HG03439 (cell line): ENCODE measurements around the gene EXPH5.

Experiments
- ATAC-seq: cut with Tn5 transposase; IDR thresholded peaks from one replicate; pipeline ENCODE4 v1.9.1; 2021; ENCODE audit warnings: mild to moderate bottlenecking, moderate library complexity; ENCODE audit not compliant: unreplicated experiment

The EXPH5 gene

DNA sequence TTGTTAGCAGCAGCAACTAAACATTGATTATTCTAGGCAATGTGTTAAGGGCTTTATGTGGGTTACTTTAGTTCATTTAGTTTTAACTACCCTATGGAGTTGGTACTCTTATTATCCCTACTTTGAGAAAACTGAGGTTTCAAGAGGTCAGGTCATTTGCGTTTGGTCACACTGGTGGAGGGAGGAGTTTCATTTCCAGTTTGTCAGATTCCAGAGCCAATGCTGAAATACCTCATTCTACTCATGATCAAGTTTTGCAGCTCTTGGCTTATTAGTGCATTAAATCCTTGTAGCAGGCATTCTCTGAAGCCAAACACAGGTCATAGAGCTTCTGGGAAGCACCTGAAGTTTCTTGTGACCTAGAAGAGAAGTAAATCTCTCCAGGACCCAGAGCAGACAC is 71.2 kb downstream of the EXPH5 start:
- no peak for ATAC-seq

DNA sequence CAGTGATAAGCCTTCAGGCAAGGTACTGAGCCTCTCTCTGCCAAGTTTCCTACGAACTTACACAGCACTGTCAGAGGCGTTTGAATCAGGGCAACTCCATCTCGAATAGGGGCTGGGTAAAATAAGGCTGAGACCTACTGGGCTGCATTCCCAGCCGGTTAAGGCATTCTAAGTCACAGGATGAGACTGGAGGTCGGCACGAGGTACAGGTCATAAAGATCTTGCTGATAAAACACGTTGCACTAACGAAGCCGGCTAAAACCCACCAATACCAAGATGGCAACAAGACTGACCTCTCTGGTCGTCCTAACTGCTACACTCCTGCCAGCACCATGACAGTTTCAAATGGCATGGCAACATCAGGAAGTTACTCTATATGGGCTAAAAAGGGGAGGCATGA is 75.0 kb downstream of the EXPH5 start:
- ATAC-seq: no peak

DNA sequence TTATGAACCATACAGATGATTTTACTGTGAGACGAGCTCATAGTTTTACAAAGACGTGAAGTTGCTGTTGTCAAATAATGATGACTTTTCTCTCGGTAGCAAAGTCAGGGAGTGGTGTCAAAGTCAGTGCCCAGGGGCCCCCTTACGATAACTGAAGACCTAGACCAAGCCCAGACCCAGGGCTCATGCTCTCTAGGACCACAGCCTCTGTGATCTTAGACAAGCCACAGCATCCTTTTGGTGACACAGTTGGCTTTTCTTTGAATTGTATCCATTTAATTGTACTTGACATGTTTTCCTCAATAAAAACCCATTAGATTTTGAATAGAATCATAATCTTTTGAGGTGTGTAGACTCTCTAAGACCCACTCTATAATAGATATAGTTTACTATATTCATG is 77.4 kb downstream of the EXPH5 start:
- no peak for ATAC-seq

DNA sequence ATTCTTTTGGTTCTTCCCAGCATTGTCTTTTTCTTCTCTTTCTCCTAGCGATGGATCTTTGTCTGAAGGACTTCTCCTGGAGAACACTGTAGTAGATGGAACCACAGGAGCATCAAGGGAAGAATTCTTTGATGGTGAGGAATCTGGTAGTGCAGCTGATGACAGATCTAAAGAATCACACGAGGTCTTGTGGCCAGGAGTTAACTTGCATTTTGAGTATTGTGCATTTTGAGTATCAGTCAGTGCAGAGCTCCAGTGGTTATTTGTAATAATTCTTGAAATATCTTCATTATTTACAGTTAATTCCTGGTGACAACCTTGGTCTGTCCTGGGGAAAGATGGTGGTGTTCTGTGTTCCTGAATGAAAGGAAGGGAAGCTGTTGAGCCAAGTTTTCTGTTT is 80.9 kb downstream of the EXPH5 start:
- ATAC-seq: no peak

DNA sequence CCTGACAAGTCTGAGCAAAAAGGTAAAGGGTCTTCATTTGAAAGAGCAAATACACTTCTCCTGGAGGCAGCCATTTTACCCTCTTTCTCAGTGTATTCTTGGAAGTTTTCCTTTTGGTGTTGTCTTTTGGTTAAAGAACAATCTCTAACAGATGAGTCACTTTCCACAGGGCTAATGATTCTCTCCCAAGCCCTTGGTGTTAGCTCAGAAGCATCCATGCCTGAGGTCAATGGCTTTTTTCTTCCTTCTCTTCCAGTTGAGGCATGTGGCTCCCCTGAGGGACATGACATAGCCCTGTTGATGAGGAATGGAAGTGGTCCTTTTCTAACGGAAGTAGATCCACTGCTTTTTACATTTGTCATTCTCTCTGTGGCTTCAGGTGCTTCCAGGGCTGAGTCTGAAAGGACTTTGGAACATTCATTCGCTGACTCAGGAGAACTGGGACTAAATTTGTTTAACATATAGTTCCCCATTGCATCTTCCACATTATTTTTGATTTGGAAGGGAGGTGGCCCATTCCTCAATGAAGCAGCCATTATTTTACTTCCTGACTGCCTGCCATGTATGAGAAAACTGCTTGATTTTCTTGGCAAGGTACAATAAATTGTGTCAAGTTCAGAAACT is 81.6 kb downstream of the EXPH5 start:
- no peak for ATAC-seq

DNA sequence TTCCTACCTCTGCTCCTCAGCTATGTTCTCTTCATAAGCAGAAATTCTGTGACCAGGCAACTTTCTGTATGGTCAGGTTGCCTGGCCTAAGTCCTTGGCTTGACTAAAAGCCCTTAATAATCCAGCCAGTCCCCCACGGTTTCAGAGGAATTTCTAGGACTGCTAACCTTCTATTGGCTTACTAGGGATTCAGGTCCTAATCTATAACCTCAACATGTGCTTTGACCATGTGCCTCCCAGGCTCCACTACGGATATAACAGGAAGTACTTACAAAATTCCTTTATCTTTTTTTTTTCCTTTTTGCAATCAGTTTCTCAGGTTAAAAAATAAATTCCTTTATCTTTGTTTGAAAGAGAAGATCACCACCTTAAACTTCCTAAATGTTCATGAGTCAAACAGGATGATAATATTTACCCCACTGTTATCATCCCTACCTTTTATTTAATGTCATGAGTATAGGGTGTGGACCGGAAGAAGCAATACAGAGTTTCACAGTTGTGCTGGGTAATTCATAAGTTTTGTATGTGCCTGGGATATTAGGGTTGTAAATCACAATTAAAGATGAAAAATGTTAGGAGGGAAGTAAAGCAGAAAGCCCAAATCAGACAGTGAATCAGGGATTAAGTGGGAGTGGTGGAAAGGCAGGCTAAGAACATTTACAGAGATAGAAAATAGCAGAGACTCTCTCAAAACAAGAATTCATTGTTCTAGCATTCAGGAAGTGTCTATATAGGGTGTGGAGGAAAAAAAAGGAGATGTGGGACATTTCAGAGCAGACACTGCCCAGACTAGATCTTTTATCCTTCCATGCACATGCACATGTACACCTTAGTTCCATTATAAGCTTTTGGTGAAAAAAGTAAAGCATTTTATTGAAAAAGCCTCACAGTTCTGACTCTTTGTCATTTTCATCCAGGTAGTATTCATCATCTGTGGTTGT is 84.6 kb downstream of the EXPH5 start:
- ATAC-seq: no peak

DNA sequence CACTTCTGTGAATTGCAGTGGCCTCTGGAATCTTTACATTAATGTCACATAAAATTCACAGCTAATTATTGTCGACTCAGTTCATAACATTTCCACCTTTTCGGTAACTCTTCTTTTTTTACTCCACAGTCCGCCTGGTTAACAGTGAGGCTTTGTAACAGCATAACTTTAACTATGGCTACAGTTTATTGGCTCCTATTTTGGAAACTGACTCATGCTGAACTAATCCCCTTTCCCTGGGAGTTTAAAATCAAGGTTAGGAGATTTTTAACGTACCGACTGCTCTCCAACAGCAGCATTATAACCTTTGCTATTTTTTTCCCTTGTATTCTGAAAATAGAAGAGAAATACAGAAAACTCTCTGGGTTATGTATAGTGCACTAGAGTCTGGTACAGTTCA is 92.2 kb downstream of the EXPH5 start:
- no peak for ATAC-seq

DNA sequence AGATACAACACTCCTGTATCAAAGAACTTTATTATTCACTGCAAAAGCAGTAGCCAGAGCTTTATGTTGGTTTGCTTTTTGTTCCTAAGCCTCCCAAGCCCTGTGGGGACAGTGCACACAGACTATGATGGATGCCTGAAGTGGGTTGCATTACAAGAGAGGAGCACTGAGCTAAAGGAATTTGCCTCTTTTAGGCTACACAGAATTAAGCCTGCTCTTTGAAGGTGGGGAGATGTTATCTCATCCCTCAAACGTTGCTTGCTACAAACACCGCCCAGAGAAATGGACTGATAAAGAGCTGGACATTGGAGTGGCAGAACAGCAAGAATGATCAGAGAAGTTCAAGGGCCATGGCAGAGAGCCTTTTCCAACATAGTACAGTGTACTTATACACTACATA is 92.8 kb downstream of the EXPH5 start:
- no peak for ATAC-seq

DNA sequence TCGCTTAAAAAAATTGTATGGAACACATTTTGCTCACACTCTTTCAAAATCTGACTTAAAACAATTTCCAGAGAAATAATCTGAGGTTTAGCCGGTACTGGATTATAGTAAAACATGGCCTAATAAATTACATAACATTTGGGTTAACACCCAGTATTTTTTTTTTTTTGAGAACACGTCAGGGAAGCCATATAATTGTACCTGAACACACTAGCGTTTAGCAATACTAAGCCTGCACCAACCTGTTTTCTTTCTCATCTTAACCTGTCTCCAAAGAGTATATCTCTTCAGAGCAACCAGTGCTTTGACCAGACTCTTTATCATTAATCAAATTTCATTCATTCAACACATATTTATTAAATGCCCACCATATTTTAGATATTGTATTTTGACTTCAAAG is 93.4 kb downstream of the EXPH5 start:
- no peak for ATAC-seq

DNA sequence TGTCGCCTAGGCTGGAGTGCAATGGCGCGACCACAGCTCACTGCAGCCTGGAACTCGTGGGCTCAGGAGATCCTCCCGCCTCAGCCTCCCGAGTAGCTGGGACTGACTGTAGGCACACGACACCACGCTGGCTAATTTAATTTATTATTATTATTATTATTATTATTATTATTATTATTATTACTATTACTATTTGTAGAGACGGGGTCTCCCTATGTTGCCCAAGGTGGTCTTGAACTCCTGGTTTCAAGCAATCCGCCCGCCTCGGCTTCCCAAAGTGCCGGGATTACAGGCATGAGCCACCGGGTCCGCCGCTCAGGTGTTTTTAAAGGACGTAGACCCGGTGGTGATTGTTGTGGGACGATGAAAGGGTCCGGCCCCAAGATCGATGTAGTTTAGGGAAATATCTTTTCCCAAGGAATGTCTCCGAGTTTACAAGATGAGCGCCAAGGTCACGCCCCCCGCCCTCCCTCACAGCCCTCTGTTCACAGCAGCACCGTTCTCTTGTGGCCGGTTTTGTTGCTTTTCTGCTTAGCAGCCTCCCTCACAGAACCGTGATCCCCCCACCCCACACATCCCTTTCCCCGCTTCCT is 94.7 kb downstream of the EXPH5 start:
- no peak for ATAC-seq

DNA sequence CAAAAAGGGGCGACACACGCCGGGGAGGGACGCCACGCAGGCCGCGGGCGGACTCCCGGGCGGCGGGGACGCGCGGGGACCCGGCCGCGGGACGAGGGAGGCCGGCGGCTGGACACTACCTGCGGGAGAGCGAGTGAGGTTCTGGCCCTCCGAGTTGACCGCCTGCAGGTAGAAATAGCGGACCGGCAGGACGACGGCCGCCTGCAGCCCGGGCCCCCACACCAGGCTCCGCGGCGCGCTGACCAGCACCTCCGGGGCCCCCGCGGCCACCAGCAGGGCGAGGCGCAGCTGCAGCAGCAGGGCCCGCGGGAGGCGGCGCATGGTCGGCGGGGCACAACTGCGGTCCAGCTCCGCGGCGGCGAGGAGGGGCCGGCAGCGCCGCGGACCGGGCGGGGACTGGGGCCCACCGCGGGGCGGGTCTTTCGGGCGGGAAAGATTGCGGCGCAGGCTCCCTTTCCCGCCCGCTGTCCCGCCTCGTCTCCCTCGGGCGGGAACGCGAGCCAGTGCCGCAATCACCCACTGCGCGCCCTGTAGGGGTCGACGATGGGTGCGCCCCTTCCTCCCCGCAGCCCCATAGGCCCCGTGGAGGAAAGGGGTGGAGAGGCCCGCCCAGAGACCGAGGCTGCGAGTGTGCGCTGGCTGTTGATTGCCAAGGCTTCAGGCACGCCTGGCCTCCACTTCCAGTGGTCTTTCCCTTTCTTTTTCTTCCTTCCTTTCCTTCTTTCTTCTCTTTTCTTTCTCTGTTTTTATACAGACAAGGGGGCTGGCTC is 95.3 kb downstream of the EXPH5 start, which contains the start of gene POGLUT3:
Gene POGLUT3 (minus strand): TSS at position 339 of the 770 bp plus-strand sequence. CDS start 18 bp downstream, at position 321.
- peak; percentile 54 for ATAC-seq

DNA sequence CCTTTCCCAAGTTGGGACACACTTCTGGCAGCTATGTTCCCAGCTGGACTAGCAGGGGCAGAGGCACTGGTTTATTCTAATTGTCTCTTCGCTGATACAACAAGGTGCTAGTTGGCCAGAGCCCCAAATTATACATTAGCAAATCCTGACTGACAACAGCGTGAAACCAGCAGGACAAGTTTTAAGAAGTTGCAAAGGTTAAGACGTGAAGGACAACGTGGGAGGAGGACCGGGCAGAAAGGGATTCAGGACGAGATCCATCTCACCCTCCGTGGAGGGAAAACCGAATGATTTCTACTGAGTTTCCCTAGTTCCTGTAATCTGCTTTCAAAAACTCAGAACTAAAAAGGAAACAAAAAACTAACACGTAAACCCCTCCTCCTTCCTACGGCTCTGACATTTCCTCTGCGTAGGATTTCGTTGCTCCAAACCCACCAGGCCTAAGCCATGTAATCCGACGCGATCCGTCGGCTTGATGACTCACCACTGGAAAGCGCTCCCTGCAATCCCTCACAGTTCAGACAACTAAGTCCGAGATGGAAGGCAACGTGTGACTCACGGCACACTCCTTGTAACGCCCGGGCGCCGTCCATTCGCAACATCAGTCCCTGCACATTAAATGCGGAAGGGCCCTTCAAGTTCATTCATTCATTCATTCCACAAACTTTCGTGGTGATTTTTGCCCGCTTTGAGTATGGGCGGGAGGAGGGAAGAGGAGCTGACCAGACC is 96.1 kb downstream of the EXPH5 start:
- ATAC-seq: peak; percentile 50

DNA sequence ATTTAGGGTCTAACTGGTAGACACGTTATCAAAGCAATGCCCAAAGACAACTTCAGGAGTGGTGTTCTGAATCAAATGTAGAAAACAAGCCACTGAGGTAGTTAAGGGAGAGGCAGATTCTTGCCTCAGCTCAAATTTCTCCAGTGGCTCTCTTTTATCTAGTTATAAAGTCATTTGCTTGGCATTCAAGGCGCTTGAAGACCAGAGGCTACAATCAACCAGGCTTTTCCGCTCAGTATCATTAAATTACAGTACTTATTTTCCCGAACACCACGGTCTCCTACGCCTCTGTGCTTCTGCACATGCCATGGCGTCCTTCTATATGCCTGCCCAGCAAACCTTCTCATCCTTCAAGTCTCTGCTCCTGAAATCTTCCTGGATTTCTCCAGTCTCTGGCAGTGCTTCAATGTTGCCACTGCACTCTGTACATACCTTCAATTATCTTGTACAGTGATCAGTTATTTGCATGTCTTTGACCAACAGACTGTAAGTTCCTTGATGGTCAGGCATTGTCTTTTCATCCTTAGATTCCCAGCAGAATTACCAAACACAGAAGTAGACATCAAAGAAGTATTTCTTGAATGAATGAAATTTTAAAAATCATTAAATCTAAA is 96.8 kb downstream of the EXPH5 start:
- no peak for ATAC-seq

DNA sequence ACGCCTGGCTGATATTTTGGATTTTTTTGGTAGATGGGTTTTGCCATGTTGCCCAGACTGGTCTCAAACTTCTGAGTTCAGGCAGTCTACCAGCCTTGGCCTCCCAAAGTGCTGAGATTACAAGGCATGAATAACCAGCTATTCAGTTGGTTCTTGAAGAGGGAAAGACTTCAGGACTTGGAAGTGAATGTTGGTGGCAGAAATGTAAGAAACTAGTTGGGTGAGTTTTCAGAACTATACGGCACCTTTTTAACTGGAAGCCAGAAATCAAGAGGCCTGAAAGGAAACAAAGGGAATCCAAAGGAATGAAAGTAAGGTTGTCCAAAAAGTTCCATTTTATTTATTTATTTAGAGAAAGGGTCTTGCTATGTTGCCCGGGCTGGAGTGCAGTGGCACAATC is 98.2 kb downstream of the EXPH5 start:
- ATAC-seq: no peak

DNA sequence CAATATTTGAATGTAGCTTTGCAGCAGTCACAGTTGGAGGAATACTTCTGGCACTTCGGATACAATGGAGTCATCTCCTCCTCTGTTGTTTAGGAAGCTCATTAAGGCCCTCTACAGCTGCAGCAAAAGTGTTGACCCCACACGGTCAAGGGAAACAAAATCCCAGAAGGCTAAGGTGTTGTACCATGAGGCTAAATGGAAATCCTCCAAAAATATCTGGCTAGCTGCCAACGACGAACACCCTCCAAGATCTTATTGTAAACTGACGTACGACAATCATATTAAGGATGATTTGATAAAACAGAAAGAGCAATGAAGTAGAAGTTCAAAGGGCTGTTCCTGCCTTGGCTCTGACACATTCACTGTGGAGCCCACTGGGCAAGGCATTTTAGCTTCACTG is 99.4 kb downstream of the EXPH5 start:
- no peak for ATAC-seq

DNA sequence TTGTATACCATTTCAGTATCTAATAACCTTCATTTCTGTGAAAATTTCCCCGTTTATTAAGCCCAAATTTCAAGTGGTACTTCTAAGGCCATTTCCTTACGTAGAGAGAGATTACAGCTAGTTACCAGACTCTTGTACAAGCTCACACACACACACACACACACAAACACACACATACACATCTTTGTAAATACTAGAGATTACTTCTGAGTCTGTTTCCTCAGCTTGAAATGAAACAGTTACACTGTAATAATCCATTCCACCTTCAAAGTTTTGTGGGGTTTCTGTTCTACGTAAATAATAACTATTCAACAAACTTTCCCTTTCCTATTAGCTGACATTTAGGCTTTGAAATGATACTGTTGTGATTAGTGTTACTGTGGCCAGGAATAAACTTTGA is 101.6 kb downstream of the EXPH5 start:
- no peak for ATAC-seq

DNA sequence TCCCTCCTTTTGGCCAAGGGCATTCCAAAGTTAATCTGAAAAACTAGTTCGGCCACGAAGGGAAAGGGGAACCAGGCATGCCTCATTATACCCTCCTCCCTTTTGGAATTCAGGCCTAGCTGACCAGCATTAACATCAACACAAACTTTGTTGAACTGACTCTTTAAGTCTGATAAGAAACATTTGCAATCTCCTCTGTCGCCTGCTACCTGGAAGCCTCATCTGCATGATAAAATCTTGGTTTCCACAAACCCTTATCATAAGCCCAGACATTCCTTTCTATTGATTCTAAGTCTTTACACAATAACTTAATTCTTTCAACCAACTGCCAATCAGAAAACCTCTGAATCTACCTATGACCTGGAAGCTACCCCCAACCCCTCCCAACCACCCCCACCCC is 106.7 kb downstream of the EXPH5 start:
- ATAC-seq: no peak

DNA sequence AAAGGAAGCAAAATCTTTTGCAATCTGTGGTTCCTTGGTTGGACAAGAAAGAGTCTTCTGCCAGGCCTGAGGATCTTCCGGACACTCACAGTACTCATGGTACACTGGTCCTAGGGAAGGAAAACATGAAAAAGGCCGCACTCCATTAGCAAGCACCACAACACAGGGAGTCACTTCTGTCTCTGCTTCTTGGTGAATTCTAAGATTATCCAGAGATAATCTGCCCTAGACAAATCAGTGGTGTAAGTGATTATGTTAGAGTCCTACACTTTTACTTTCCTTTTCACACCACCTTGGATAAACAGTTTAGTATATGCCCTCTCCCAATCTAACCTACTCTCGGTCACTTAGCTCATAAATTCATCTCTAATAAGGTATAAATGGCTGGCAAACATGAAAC is 107.2 kb downstream of the EXPH5 start:
- ATAC-seq: no peak

DNA sequence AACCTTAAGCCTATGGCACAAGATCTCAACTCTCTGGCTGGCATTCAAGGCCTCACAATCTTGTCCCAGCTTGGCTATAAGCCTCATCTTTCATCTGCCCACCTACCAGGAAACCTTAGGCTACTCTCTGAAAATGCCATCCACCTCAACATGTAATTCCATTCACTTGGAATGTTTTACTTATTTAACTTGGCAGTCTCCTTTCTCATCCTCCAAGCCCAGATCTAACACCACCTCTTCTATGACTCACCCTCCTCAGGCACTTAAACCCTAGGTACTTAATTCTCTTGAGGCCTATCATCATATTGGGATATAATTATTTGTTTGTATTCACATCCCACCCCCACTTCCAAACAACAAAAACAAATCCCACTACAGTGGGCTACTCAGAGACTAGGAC is 110.4 kb downstream of the EXPH5 start:
- no peak for ATAC-seq
